ENCODE data around the gene SLC25A3.

The SLC25A3 gene

DNA sequence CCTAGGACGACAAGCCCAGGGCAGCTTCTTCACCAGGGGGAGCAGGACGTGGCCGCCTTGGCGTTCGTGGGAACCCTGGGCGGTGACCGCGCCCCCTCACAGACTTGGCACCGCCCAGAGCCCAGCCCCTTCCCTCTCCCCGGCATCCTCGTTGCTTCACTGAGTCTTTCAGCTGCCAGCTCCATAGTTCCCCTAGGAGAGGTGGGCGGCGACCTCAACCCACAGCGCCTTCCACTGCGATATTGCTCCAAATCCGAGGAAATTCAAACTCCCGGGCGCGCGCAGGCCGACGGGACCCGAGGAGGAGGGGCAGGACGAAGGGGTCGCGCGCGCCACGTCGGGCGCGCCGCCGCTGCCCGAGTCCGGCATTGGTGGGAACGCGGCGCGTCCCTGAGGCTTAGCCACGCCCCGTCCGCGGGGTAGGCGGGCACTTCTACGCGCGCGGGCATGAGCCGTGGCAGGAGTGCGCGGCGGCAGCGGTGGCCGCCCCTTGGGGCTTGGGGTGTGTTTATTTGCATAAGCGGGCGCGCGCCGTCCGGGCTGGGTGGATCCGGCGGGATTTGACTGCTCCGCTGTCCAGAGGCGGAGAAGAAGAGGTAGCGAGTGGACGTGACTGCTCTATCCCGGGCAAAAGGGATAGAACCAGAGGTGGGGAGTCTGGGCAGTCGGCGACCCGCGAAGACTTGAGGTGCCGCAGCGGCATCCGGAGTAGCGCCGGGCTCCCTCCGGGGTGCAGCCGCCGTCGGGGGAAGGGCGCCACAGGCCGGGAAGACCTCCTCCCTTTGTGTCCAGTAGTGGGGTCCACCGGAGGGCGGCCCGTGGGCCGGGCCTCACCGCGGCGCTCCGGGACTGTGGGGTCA lies 51.5 kb downstream of the SLC25A3 start, which contains the start of the genes APAF1 and IKBIP:
Gene APAF1, plus strand, starts transcription at position 579 of the 860 bp plus-strand sequence. CDS start 3,070 bp downstream, outside the sequence.
Gene IKBIP, minus strand, starts transcription at position 77 of the 860 bp plus-strand sequence. CDS start 87 bp downstream, outside the sequence.
- Histone ChIP-seq H3K36me3 (ENCODE audit: insufficient read depth, insufficient read length, low read length) (peaks cover 33% of the 10 kb centered on the region), H3K4me1 (ENCODE audit: insufficient read depth, insufficient read length) (no peaks in the 10 kb centered on the region), H3K9ac (ENCODE audit: insufficient read length, low read depth) (peak within 1 kb of the TSS; percentile 92), H3K9me3 (ENCODE audit: insufficient read depth, low read length) (no peaks in the 10 kb centered on the region), H3K4me3 (ENCODE audit: insufficient read length, low read depth) (peak within 1 kb of the TSS; percentile 94), H3K27me3 (ENCODE audit: insufficient read depth, insufficient read length) (no peaks in the 10 kb centered on the region)
- TF ChIP-seq SUZ12 (IDR thresholded peaks at IDR 0.05; ENCODE audit: extremely low read depth, insufficient read depth, insufficient read length), result no peak
- no peak for TF ChIP-seq ZNF274 (IDR thresholded peaks at IDR 0.05; ENCODE audit: low read depth, low read length)
- TF ChIP-seq YY1 (IDR thresholded peaks at IDR 0.05; ENCODE audit: insufficient read depth, insufficient read length), result no peak
- DNase-seq (ENCODE audit: low read depth, low spot score), result peak; percentile 91

GRCh38 chr12:98645572-98646067 lies 52.1 kb downstream of the SLC25A3 start:
- peaks cover 35% of the 10 kb centered on the region for H3K36me3 ChIP-seq (ENCODE audit: insufficient read depth, insufficient read length, low read length)
- H3K9me3 ChIP-seq (ENCODE audit: insufficient read depth, low read length), result no peaks in the 10 kb centered on the region
- H3K4me1 ChIP-seq (ENCODE audit: insufficient read depth, insufficient read length), result no peaks in the 10 kb centered on the region
- no peak for DNase-seq (ENCODE audit: low read depth, low spot score)
- no peak for TF ChIP-seq SUZ12 (IDR thresholded peaks at IDR 0.05; ENCODE audit: extremely low read depth, insufficient read depth, insufficient read length)
- no peak for TF ChIP-seq YY1 (IDR thresholded peaks at IDR 0.05; ENCODE audit: insufficient read depth, insufficient read length)
- TF ChIP-seq ZNF274 (IDR thresholded peaks at IDR 0.05; ENCODE audit: low read depth, low read length), result no peak
- H3K4me3 ChIP-seq (ENCODE audit: insufficient read length, low read depth), result peak overlapping the region; percentile 94
- peak overlapping the region; percentile 92 for H3K9ac ChIP-seq (ENCODE audit: insufficient read length, low read depth)
- H3K27me3 ChIP-seq (ENCODE audit: insufficient read depth, insufficient read length), result no peaks in the 10 kb centered on the region

GRCh38 chr12:98646294-98647090 lies 53.0 kb downstream of the SLC25A3 start:
- no peak overlapping the region for H3K9ac ChIP-seq (ENCODE audit: insufficient read length, low read depth)
- H3K4me1 ChIP-seq (ENCODE audit: insufficient read depth, insufficient read length), result no peaks in the 10 kb centered on the region
- no peaks in the 10 kb centered on the region for H3K27me3 ChIP-seq (ENCODE audit: insufficient read depth, insufficient read length)
- no peaks in the 10 kb centered on the region for H3K9me3 ChIP-seq (ENCODE audit: insufficient read depth, low read length)
- DNase-seq (ENCODE audit: low read depth, low spot score), result no peak
- peak overlapping the region; percentile 5 for H3K4me3 ChIP-seq (ENCODE audit: insufficient read length, low read depth)
- TF ChIP-seq SUZ12 (IDR thresholded peaks at IDR 0.05; ENCODE audit: extremely low read depth, insufficient read depth, insufficient read length) (no peak), ZNF274 (IDR thresholded peaks at IDR 0.05; ENCODE audit: low read depth, low read length) (no peak), YY1 (IDR thresholded peaks at IDR 0.05; ENCODE audit: insufficient read depth, insufficient read length) (no peak)
- H3K36me3 ChIP-seq (ENCODE audit: insufficient read depth, insufficient read length, low read length), result peaks cover 36% of the 10 kb centered on the region

DNA sequence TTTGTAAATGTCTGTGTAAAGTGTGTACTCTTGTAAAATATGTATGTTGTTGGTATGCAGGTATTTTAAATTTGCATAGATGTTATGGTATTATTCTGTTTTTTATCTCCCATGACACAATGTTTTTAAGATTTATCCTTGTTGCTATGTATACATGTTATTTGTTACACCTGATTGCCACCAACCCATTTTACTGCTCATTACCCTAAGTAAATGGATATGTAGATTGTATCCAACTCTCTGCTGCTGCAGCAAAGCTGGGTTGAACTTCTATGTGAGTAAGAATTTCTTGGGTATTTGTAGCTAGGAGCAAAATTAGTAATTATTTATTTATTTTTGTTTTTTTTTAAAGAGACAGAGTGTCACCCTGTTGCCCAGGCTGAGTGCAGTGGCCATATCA lies 57.8 kb downstream of the SLC25A3 start:
- Histone ChIP-seq H3K4me3 (ENCODE audit: insufficient read length, low read depth) (no peak overlapping the region), H3K36me3 (ENCODE audit: insufficient read depth, insufficient read length, low read length) (peaks cover 49% of the 10 kb centered on the region), H3K9ac (ENCODE audit: insufficient read length, low read depth) (no peak overlapping the region), H3K27me3 (ENCODE audit: insufficient read depth, insufficient read length) (no peaks in the 10 kb centered on the region), H3K9me3 (ENCODE audit: insufficient read depth, low read length) (no peaks in the 10 kb centered on the region), H3K4me1 (ENCODE audit: insufficient read depth, insufficient read length) (no peaks in the 10 kb centered on the region)
- DNase-seq (ENCODE audit: low read depth, low spot score), result no peak
- TF ChIP-seq SUZ12 (IDR thresholded peaks at IDR 0.05; ENCODE audit: extremely low read depth, insufficient read depth, insufficient read length) (no peak), ZNF274 (IDR thresholded peaks at IDR 0.05; ENCODE audit: low read depth, low read length) (no peak), YY1 (IDR thresholded peaks at IDR 0.05; ENCODE audit: insufficient read depth, insufficient read length) (no peak)

DNA sequence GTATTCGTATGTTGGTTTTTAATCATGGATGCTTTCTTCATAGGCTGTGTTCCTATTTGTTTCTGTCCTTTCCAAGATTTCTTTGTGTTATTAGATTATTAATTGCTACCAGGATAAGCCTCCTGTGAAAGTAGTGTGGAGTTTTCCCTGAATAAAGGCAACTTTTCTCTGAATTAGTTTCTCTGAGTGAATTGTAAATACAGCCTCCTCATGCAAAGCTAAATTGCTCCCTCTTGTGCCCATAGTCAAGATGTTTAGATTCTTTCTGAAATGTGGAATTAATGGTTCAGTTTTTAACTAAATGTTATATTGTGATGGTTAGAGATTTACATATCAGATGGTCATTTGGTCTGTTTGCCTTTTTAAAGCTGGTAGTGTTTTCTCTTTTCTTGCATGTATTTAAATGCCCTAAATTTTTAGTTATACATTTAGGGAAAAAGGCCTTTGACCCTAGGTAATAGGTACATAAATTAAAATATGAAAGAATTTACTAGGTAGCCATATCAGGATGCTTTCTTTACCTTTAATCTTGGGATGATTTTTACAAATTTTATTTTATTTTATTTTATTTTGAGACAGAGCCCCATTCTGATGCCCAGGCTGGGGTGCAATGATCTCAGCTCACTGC lies 60.5 kb downstream of the SLC25A3 start:
- H3K4me3 ChIP-seq (ENCODE audit: insufficient read length, low read depth), result no peak overlapping the region
- no peaks in the 10 kb centered on the region for H3K27me3 ChIP-seq (ENCODE audit: insufficient read depth, insufficient read length)
- H3K36me3 ChIP-seq (ENCODE audit: insufficient read depth, insufficient read length, low read length), result peaks cover 60% of the 10 kb centered on the region
- no peaks in the 10 kb centered on the region for H3K4me1 ChIP-seq (ENCODE audit: insufficient read depth, insufficient read length)
- H3K9ac ChIP-seq (ENCODE audit: insufficient read length, low read depth), result no peak overlapping the region
- no peak for DNase-seq (ENCODE audit: low read depth, low spot score)
- no peaks in the 10 kb centered on the region for H3K9me3 ChIP-seq (ENCODE audit: insufficient read depth, low read length)
- TF ChIP-seq ZNF274 (IDR thresholded peaks at IDR 0.05; ENCODE audit: low read depth, low read length) (no peak), SUZ12 (IDR thresholded peaks at IDR 0.05; ENCODE audit: extremely low read depth, insufficient read depth, insufficient read length) (no peak), YY1 (IDR thresholded peaks at IDR 0.05; ENCODE audit: insufficient read depth, insufficient read length) (no peak)

Data from NT2/D1 (cell line).